GM19193 (cell line): Measurements from ENCODE around the gene ASB9.

ENCODE experiments used
- POLR2A ChIP-seq: IDR thresholded peaks from 4 replicates; pipeline ENCODE4 v1.6.1; 2011; ENCODE audit not compliant: insufficient read depth, insufficient read length; ENCODE audit errors: extremely low read depth

The ASB9 gene

GRCh38 chrX:15207994-15208393 lies 61.9 kb downstream of the ASB9 start:
- no peak for TF ChIP-seq POLR2A

GRCh38 chrX:15207384-15207783 lies 62.5 kb downstream of the ASB9 start:
- TF ChIP-seq POLR2A, result no peak

GRCh38 chrX:15206306-15206705 lies 63.6 kb downstream of the ASB9 start:
- TF ChIP-seq POLR2A, result no peak

- TF ChIP-seq POLR2A, result no peak
Observed at GRCh38 chrX:15204130-15204751, 65.6 kb downstream of the ASB9 start.

GRCh38 chrX:15203694-15204093 lies 66.2 kb downstream of the ASB9 start:
- no peak for TF ChIP-seq POLR2A

- no peak for TF ChIP-seq POLR2A
Observed at GRCh38 chrX:15202454-15203177, 67.3 kb downstream of the ASB9 start.

- TF ChIP-seq POLR2A, result no peak
Observed at GRCh38 chrX:15200871-15201270, 69.0 kb downstream of the ASB9 start.

- no peak for TF ChIP-seq POLR2A
Observed at GRCh38 chrX:15194146-15194545, 75.7 kb downstream of the ASB9 start.
